ENCODE results near the gene ODAD2.

DNA sequence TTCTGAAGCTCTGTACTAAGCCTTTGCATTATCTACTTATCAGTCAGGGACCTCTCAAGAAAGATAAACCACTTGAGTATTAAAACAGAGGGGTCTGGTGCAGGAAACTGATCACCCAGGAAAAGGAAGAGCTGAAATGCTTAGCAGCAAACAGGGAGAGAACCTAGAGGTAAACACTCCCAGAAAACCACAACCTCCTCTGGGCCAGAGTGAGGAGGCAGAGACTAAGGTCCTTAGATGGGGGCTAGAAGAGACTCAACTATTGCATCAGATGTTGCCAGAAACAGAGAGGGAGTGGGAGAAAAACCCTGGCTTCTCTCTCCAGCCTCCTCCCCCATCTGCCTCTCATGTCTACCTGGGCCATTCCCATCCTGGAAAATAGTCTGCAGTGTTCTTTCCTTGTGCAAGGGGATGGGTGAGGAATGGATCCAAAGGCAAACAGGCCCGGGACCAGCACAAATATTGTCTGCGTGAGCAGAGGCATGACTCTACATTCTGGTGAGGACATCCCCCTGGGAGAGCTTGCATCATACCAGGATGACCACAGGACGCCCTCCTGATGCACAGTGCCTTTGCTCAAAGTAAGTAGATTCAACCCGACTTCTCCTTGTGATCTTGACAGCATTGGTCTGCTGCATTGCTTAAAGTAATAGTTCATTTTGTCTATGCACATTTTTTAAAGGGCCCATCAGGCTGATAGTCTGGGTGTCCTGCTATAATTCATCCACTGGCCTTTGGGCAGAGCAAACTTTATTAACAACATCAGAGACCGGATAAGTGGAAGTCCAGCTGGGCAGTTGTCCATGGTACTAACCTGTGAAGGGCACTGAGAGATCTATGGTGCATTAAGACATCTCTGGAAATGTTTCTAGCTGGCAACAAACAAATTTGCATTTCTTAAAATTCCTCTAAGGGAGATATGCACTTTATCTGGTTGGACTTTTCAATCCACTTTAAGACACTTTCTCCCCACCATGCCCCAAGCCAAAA is 22.4 kb upstream of the ODAD2 start:
- TF ChIP-seq, protein P1, sequence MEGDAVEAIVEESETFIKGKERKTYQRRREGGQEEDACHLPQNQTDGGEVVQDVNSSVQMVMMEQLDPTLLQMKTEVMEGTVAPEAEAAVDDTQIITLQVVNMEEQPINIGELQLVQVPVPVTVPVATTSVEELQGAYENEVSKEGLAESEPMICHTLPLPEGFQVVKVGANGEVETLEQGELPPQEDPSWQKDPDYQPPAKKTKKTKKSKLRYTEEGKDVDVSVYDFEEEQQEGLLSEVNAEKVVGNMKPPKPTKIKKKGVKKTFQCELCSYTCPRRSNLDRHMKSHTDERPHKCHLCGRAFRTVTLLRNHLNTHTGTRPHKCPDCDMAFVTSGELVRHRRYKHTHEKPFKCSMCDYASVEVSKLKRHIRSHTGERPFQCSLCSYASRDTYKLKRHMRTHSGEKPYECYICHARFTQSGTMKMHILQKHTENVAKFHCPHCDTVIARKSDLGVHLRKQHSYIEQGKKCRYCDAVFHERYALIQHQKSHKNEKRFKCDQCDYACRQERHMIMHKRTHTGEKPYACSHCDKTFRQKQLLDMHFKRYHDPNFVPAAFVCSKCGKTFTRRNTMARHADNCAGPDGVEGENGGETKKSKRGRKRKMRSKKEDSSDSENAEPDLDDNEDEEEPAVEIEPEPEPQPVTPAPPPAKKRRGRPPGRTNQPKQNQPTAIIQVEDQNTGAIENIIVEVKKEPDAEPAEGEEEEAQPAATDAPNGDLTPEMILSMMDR (IDR thresholded peaks at IDR 0.05; ENCODE audit: borderline replicate concordance, extremely low read depth, low read length, poor library complexity, severe bottlenecking), result no peak
- TF ChIP-seq EZH2 (IDR thresholded peaks at IDR 0.05; ENCODE audit: borderline replicate concordance, low read depth, low read length, severe bottlenecking), result no peak

Measured in DND-41 (cell line).